GM18499 (cell line): ENCODE measurements around the gene OR2F2.

ENCODE experiments used
- ATAC-seq: cut with Tn5 transposase; IDR thresholded peaks from one replicate; pipeline ENCODE4 v1.9.1; 2021; ENCODE audit warnings: moderate number of reproducible peaks; ENCODE audit not compliant: insufficient read depth, unreplicated experiment

The OR2F2 gene

GRCh38 chr7:143974459-143974858, 39.4 kb downstream of the OR2F2 start:
- ATAC-seq = no peak

GRCh38 chr7:143975617-143976016, 40.6 kb downstream of the OR2F2 start:
- no peak for ATAC-seq

GRCh38 chr7:143978585-143978984, 43.6 kb downstream of the OR2F2 start:
- ATAC-seq = no peak

DNA sequence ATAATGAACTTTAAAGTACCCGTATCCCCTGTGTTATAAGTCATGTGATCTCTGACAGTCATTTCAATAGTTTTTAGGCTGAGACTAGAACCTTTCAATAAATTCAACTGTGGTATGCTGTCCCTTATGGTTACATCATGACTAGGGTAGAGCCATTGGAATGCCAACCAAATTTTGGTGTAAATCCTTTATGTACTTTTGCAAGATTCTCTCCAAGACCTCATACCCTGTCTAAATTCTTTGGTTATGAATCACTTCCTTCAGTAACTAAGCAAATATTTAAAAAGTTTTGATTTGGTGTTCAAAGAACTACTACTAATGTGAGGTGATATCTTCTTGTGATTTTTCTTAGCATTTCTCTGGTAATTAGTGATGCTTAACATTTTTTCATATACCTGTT, 44.3 kb downstream of the OR2F2 start:
- no peak for ATAC-seq

DNA sequence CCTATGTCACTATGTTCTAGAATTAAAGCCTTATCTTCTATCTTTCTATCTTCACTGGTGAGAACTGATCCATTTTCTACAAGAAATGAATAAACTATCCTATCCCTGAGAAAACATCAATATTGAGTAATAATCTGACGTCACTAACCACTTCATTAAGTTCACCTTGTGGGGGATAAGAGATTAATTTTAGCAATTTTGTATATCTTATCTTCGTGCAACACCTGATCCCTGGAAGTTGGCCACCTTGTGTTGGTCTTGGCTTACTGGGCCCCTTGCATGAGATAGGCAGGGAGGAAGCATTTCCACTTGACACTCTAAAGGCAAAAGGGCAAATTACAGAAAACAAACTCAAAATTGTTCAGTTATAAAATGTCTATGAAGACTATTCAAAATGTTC, 45.0 kb downstream of the OR2F2 start:
- ATAC-seq = no peak

DNA sequence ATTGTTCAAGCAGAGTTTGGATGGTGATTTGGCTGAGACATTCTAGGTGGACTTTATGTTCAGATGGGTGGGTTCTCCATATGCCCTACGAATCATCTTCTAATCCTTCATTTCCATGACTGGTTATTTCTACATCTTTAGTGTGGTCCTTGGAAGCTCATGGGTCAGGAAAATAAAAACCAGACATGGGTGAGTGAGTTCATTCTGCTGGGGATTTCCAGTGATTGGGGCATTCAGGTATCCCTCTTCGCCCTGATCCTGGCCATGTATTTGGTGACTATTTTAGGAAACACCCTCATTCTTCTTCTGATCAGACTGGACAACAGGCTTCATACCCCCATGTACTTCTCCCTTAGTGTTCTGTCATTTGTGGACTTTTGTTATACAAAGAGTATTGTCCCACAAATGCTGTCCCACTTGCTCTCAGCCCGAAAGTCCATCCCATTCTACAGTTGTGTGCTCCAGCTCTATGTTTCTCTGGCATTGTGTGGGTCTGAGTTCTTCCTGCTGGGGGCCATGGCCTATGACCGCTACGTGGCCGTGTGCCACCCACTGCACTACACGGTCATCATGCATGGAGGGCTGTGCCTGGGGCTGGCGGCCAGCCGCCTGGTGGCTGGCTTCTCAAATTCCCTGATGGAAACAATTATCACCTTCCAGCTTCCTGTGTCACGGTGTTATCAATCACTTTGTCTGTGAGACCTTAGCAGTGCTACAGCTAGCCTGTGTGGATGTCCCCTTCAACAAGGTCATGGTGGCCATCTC, 45.9 kb downstream of the OR2F2 start:
- ATAC-seq = no peak

DNA sequence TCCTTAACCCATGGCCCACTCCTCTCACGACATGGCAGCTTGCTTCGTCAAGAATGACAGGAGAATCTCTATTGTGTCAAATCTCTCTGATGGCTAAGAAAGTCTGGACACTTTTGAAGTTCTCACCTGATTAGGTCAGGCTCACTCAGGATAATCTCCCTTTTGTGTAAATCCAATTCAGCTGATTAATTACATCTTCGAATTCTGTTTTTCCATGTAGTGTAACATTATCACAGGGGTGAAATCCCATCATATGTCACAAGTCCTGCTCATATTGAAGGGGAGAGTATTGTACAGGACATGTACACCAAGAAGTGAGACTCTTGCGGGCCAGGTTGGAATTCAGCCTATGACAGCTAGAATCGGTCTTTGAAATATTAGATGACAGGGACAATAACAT, 48.9 kb downstream of the OR2F2 start:
- ATAC-seq = no peak
